Endodermal cell (in vitro differentiated cells): ENCODE measurements around the gene KRTAP10-4. TPM values are rescaled to one million over a fixed set of nuclear protein-coding genes. Genes with fewer than 3 reads are reported as not detected.

ENCODE experiments used
- DNase-seq: peaks from one replicate; pipeline ENCODE4 v3.0.0-alpha.2; 2017
- H3K27ac ChIP-seq: 2 replicates; pipeline ENCODE4 v1.5.1; 2013; ENCODE audit warnings: mild to moderate bottlenecking, low read depth, low read length, moderate library complexity
- H3K27me3 ChIP-seq: 2 replicates; pipeline ENCODE4 v1.6.1; 2013; ENCODE audit warnings: mild to moderate bottlenecking, low read length, moderate library complexity; ENCODE audit not compliant: insufficient read depth, control insufficient read depth, poor library complexity, severe bottlenecking
- H3K36me3 ChIP-seq: 2 replicates; pipeline ENCODE4 v1.7.0; 2013; ENCODE audit warnings: mild to moderate bottlenecking, low read length, moderate library complexity; ENCODE audit not compliant: control insufficient read depth, insufficient read depth
- H3K4me1 ChIP-seq: one replicate; pipeline ENCODE4 v1.7.0; 2013; ENCODE audit warnings: low read length; ENCODE audit not compliant: control insufficient read depth, insufficient read depth
- H3K4me3 ChIP-seq: 2 replicates; pipeline ENCODE4 v1.5.1; 2013; ENCODE audit warnings: mild to moderate bottlenecking, low read length, moderate library complexity
- H3K9ac ChIP-seq: 2 replicates; pipeline ENCODE4 v1.6.1; 2013; ENCODE audit warnings: mild to moderate bottlenecking, low read length, moderate library complexity; ENCODE audit not compliant: poor library complexity, severe bottlenecking; ENCODE audit errors: extremely low read depth
- H3K9me3 ChIP-seq: 2 replicates; pipeline ENCODE4 v1.6.1; 2013; ENCODE audit warnings: mild to moderate bottlenecking, low read length, moderate library complexity; ENCODE audit not compliant: control insufficient read depth
- H3K27ac Mint-ChIP-seq: 2 replicates; pipeline ENCODE4 v1.8.0; 2020; ENCODE audit warnings: mixed read lengths
- H3K27me3 Mint-ChIP-seq: 2 replicates; pipeline ENCODE4 v1.8.0; 2021; ENCODE audit warnings: mild to moderate bottlenecking, mixed read lengths; ENCODE audit not compliant: insufficient read depth
- H3K36me3 Mint-ChIP-seq: 2 replicates; pipeline ENCODE4 v1.8.0; 2020; ENCODE audit warnings: low read depth, mixed read lengths
- H3K4me1 Mint-ChIP-seq: 2 replicates; pipeline ENCODE4 v1.8.0; 2020; ENCODE audit warnings: mixed read lengths
- H3K4me3 Mint-ChIP-seq: 2 replicates; pipeline ENCODE4 v1.8.0; 2020; ENCODE audit warnings: mild to moderate bottlenecking, moderate library complexity, mixed read lengths
- H3K9me3 Mint-ChIP-seq: 2 replicates; pipeline ENCODE4 v1.8.0; 2020; ENCODE audit warnings: mild to moderate bottlenecking, mixed read lengths
- CTCF ChIP-seq: fragments of 200-600 bp; sonication (generic); conservative IDR thresholded peaks from 2 replicates; pipeline ENCODE4 v1.5.0; 2021; ENCODE audit warnings: antibody characterized with exemption, mild to moderate bottlenecking
- WGBS, 2 experiments: methylation state at CpG; one replicate each; pipeline versions ENCODE4 v1.1.5 to v1.1.7; 2013; ENCODE audit warnings: missing lambda C conversion rate in 2 of 2, mixed read lengths in 1 of 2; ENCODE audit not compliant: insufficient coverage in 1 of 2, insufficient read length in 1 of 2; 5-methylcytosine and 5-hydroxymethylcytosine counted together
- total RNA-seq, 2 donors: library from RNA; stranded (reverse); fragmentation: NEBNext Ultra II Directional in 1 of 2; extraction: Animal tissue kit (Norgen Biotek cat#: 25700) in 1 of 2; gene quantifications; 2 replicates in 1 of 2; 3 replicates in 1 of 2; pipeline ENCODE4 v1.2.1, GENCODE V29; 2021

The KRTAP10-4 gene
- total RNA-seq, 2 donors from 2014 or later: not detected

- H3K36me3 ChIP-seq: no peaks in the 10 kb centered on the region
- Mint-ChIP-seq H3K36me3 (peaks cover 2% of the 10 kb centered on the region), H3K4me1 (peaks cover 4% of the 10 kb centered on the region), H3K4me3 (no peak overlapping the region), H3K27ac (no peak overlapping the region), H3K9me3 (peaks cover 35% of the 10 kb centered on the region), H3K27me3 (peaks cover 2% of the 10 kb centered on the region)
- no peak for TF ChIP-seq CTCF
- H3K4me1 ChIP-seq: no peaks in the 10 kb centered on the region
- H3K4me3 ChIP-seq: no peak overlapping the region
- WGBS, 2 experiments: 95 to 96% methylated on average over 12 to 26 of the region's 26 CpGs
- peaks cover 24% of the 10 kb centered on the region for H3K9me3 ChIP-seq
- H3K9ac ChIP-seq: no peak overlapping the region
- no peak overlapping the region for H3K27ac ChIP-seq
- DNase-seq: no peak
- H3K27me3 ChIP-seq: no peaks in the 10 kb centered on the region
Observed at GRCh38 chr21:44613386-44614155, 40.0 kb downstream of the KRTAP10-4 start.

GRCh38 chr21:44614161-44614631 is 40.7 kb downstream of the KRTAP10-4 start:
- H3K9me3 ChIP-seq: peaks cover 27% of the 10 kb centered on the region
- no peak for TF ChIP-seq CTCF

GRCh38 chr21:44614961-44615391 is 41.4 kb downstream of the KRTAP10-4 start:
- no peak overlapping the region for H3K4me3 ChIP-seq
- H3K27me3 Mint-ChIP-seq: peaks cover 2% of the 10 kb centered on the region
- H3K4me1 Mint-ChIP-seq: peaks cover 4% of the 10 kb centered on the region
- TF ChIP-seq CTCF: no peak
- no peak overlapping the region for H3K27ac ChIP-seq
- WGBS, 2 experiments: 95% methylated on average over 9 to 28 of the region's 28 CpGs
- H3K4me1 ChIP-seq: no peaks in the 10 kb centered on the region
- no peak overlapping the region for H3K27ac Mint-ChIP-seq
- peaks cover 27% of the 10 kb centered on the region for H3K9me3 ChIP-seq
- H3K4me3 Mint-ChIP-seq: no peak overlapping the region
- peaks cover 38% of the 10 kb centered on the region for H3K9me3 Mint-ChIP-seq
- no peaks in the 10 kb centered on the region for H3K36me3 ChIP-seq
- H3K36me3 Mint-ChIP-seq: peaks cover 2% of the 10 kb centered on the region
- no peaks in the 10 kb centered on the region for H3K27me3 ChIP-seq
- no peak for DNase-seq
- no peak overlapping the region for H3K9ac ChIP-seq

More at GRCh38 chr21:44614161-44614631, 40.7 kb downstream of the KRTAP10-4 start:
- 91 to 96% methylated on average over 4 to 20 of the region's 20 CpGs for WGBS, 2 experiments
- no peaks in the 10 kb centered on the region for H3K27me3 ChIP-seq
- no peak overlapping the region for H3K9ac ChIP-seq
- no peaks in the 10 kb centered on the region for H3K36me3 ChIP-seq
- Mint-ChIP-seq H3K9me3 (peaks cover 37% of the 10 kb centered on the region), H3K4me3 (no peak overlapping the region), H3K36me3 (peaks cover 2% of the 10 kb centered on the region), H3K4me1 (peaks cover 4% of the 10 kb centered on the region), H3K27ac (no peak overlapping the region), H3K27me3 (peaks cover 2% of the 10 kb centered on the region)
- DNase-seq: no peak
- no peaks in the 10 kb centered on the region for H3K4me1 ChIP-seq
- no peak overlapping the region for H3K4me3 ChIP-seq
- H3K27ac ChIP-seq: no peak overlapping the region
